ENCODE data around the gene NT5DC3.

DNA sequence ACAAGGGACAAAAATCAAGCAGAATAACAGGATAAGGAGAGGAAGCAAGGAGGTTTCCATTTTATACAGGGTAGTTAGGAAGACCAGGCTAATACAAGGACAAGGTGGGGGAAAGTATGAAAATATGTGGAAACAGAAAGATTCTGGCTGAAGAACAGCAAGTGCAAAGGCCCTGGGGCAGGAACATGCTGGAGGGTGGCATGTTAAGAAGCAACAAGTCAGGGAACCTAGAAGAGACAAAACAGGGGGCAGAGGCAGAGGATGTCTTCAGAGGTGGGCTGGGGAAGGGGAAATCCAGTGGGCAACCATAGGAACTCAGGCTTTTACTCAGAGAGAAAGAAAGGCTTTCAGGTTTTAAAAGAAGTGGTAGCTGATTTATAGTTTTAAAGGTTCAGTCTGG is 54.8 kb downstream of the NT5DC3 start:
- TF ChIP-seq, protein P1, sequence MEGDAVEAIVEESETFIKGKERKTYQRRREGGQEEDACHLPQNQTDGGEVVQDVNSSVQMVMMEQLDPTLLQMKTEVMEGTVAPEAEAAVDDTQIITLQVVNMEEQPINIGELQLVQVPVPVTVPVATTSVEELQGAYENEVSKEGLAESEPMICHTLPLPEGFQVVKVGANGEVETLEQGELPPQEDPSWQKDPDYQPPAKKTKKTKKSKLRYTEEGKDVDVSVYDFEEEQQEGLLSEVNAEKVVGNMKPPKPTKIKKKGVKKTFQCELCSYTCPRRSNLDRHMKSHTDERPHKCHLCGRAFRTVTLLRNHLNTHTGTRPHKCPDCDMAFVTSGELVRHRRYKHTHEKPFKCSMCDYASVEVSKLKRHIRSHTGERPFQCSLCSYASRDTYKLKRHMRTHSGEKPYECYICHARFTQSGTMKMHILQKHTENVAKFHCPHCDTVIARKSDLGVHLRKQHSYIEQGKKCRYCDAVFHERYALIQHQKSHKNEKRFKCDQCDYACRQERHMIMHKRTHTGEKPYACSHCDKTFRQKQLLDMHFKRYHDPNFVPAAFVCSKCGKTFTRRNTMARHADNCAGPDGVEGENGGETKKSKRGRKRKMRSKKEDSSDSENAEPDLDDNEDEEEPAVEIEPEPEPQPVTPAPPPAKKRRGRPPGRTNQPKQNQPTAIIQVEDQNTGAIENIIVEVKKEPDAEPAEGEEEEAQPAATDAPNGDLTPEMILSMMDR (conservative IDR thresholded peaks at IDR 0.05 in 1 of 2, IDR thresholded peaks at IDR 0.05 in 1 of 2; ENCODE audit: extremely low read depth in 1 of 2, insufficient read depth in 1 of 2, low read depth in 1 of 2, low read length in 2 of 2), result no peak
- TF ChIP-seq EZH2 (IDR thresholded peaks at IDR 0.05; ENCODE audit: borderline replicate concordance, low read length), result no peak

All from mammary epithelial cell (primary cell).